Hepatocyte (in vitro differentiated cells): ENCODE data around the gene SMARCC2. TPM values are rescaled to one million over a fixed set of nuclear protein-coding genes. Genes with fewer than 3 reads are reported as not detected.

Experiments
- DNase-seq: peaks from one replicate; pipeline ENCODE4 v3.0.0-alpha.2; 2016; ENCODE audit warnings: low spot score
- H2AFZ ChIP-seq: fragments of 200-600 bp; sonication (generic); 2 replicates; pipeline ENCODE4 v1.6.0; 2016; ENCODE audit warnings: antibody characterized with exemption, mild to moderate bottlenecking
- H3K27ac ChIP-seq: fragments of 200-600 bp; sonication (generic); 2 replicates; pipeline ENCODE4 v1.5.1; 2016; ENCODE audit warnings: mild to moderate bottlenecking
- H3K27me3 ChIP-seq: fragments of 200-600 bp; sonication (generic); 2 replicates; pipeline ENCODE4 v1.6.1; 2016
- H3K36me3 ChIP-seq: fragments of 200-600 bp; sonication (generic); replicated peaks from 2 replicates; pipeline ENCODE4 v1.5.1; 2016; ENCODE audit warnings: low read depth; ENCODE audit not compliant: insufficient read depth
- H3K4me1 ChIP-seq: fragments of 200-600 bp; sonication (generic); 2 replicates; pipeline ENCODE4 v1.5.1; 2016; ENCODE audit warnings: mild to moderate bottlenecking, moderate library complexity; ENCODE audit not compliant: insufficient read depth
- H3K4me2 ChIP-seq: fragments of 200-600 bp; sonication (generic); 2 replicates; pipeline ENCODE4 v1.6.0; 2016
- H3K4me3 ChIP-seq: fragments of 200-600 bp; sonication (generic); 2 replicates; pipeline ENCODE4 v1.5.1; 2016; ENCODE audit warnings: mild to moderate bottlenecking
- H3K79me2 ChIP-seq: fragments of 200-600 bp; sonication (generic); 2 replicates; pipeline ENCODE4 v1.6.0; 2017; ENCODE audit warnings: mild to moderate bottlenecking
- H3K9me2 ChIP-seq: fragments of 200-600 bp; sonication (generic); replicated peaks from 2 replicates; pipeline ENCODE4 v1.6.0; 2017; ENCODE audit warnings: mild to moderate bottlenecking; ENCODE audit not compliant: insufficient read depth
- H3K9me3 ChIP-seq: fragments of 200-600 bp; sonication (generic); 2 replicates; pipeline ENCODE4 v1.5.1; 2016; ENCODE audit warnings: low read depth, mild to moderate bottlenecking
- H4K20me1 ChIP-seq: fragments of 200-600 bp; sonication (generic); 2 replicates; pipeline ENCODE4 v1.6.0; 2016; ENCODE audit warnings: mild to moderate bottlenecking; ENCODE audit not compliant: insufficient read depth, poor library complexity, severe bottlenecking
- EZH2 ChIP-seq: fragments of 200-600 bp; sonication (generic); IDR thresholded peaks from 2 replicates; pipeline ENCODE4 v1.6.1; 2016; ENCODE audit warnings: antibody characterized with exemption, mild to moderate bottlenecking, borderline replicate concordance
- EZH2phosphoT487 ChIP-seq: fragments of 200-600 bp; sonication (generic); IDR thresholded peaks from one replicate; pipeline ENCODE4 v1.6.1; 2018; ENCODE audit warnings: antibody characterized with exemption, mild to moderate bottlenecking, low read depth, moderate library complexity; ENCODE audit not compliant: unreplicated experiment, severe bottlenecking
- WGBS: methylation state at CpG from one replicate; pipeline ENCODE4 v1.1.6; 2016; ENCODE audit warnings: low lambda C conversion rate; ENCODE audit errors: missing lambda C conversion rate; 5-methylcytosine and 5-hydroxymethylcytosine counted together
- polyA plus RNA-seq: library from polyadenylated mRNA; unstranded; fragments of >200 nt; fragmentation: Nextera tagmentation; extraction: Ambion mirVana; gene quantifications from 2 replicates; pipeline ENCODE4 v1.2.1, GENCODE V29; 2016
- total RNA-seq: library from RNA; depleted of rRNA; stranded (reverse); fragments of >200 nt; gene quantifications from 2 replicates; pipeline ENCODE4 v1.2.3, GENCODE V29; 2014
- TF ChIP-seq, protein P1 (sequence below): fragments of 200-600 bp; sonication (generic); IDR thresholded peaks from 2 replicates; pipeline ENCODE4 v1.5.1; 2016; ENCODE audit warnings: antibody characterized with exemption, mild to moderate bottlenecking; ENCODE audit not compliant: poor library complexity

SMARCC2 gene
- total RNA-seq, result 34.8 and 37.4 TPM in 2 replicates
- polyA plus RNA-seq, result 68.6 and 72.4 TPM in 2 replicates

DNA sequence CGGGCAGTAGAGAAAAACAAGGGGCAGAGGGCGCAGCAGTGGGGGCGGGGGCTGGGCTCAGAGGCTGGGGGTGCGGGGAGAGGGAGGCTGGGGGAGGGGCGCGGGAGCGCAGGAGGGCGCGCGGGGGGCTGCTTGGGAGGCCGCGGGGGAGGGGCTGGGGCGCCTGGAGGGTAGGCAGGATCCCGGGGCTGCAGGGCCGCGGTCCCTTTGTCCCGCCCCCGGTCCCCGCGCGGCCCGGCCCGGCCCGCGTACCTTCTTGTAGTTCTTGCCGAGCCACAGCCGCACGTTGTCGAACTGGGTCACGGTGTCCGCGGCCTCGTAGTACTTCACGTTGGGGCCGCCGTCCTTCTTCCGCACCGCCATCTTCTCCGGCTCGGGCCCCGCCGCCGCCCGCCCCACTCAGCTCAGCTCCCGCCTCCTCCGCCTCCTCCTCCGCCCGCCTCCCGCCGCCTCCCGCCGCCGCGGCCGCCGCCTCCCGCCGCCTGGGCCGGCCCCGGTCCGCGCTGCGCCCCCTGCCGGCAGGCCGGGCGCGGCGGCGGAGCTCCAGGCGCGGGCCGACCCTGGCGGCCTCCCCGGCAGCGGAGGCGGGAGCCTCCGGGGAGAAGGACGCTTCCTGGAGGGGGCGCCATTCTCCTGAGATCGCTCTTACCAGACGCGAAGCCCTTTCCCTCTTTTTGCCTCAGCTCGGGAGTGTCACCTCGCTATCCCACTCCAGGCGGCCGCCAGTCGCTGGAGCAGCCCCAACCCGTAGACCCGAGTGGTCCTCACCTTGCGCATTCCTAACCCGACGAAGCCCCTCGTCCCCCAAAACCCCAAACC is at the start of gene SMARCC2:
SMARCC2 (minus strand) TSS at position 385 of the 819 bp plus-strand sequence; CDS start at position 363, 22 bp downstream.
- H3K79me2 ChIP-seq, result peaks cover 48% of the 10 kb centered on the region
- H3K4me2 ChIP-seq, result peak within 1 kb of the TSS; percentile 96
- no peak for TF ChIP-seq EZH2
- TF ChIP-seq, protein P1, sequence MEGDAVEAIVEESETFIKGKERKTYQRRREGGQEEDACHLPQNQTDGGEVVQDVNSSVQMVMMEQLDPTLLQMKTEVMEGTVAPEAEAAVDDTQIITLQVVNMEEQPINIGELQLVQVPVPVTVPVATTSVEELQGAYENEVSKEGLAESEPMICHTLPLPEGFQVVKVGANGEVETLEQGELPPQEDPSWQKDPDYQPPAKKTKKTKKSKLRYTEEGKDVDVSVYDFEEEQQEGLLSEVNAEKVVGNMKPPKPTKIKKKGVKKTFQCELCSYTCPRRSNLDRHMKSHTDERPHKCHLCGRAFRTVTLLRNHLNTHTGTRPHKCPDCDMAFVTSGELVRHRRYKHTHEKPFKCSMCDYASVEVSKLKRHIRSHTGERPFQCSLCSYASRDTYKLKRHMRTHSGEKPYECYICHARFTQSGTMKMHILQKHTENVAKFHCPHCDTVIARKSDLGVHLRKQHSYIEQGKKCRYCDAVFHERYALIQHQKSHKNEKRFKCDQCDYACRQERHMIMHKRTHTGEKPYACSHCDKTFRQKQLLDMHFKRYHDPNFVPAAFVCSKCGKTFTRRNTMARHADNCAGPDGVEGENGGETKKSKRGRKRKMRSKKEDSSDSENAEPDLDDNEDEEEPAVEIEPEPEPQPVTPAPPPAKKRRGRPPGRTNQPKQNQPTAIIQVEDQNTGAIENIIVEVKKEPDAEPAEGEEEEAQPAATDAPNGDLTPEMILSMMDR, result peak; percentile 72
- no peaks in the 10 kb centered on the region for H3K9me3 ChIP-seq
- no peaks in the 10 kb centered on the region for H3K9me2 ChIP-seq
- no peaks in the 10 kb centered on the region for H3K36me3 ChIP-seq
- WGBS, result 2% methylated on average over 28 of the region's 93 CpGs
- H3K27ac ChIP-seq, result peak within 1 kb of the TSS; percentile 99
- H4K20me1 ChIP-seq, result peaks cover 8% of the 10 kb centered on the region
- no peaks in the 10 kb centered on the region for H3K27me3 ChIP-seq
- peak; percentile 97 for DNase-seq
- peak within 1 kb of the TSS; percentile 99 for H3K4me3 ChIP-seq
- peak within 1 kb of the TSS; percentile 100 for H2AFZ ChIP-seq
- peaks cover 7% of the 10 kb centered on the region for H3K4me1 ChIP-seq

DNA sequence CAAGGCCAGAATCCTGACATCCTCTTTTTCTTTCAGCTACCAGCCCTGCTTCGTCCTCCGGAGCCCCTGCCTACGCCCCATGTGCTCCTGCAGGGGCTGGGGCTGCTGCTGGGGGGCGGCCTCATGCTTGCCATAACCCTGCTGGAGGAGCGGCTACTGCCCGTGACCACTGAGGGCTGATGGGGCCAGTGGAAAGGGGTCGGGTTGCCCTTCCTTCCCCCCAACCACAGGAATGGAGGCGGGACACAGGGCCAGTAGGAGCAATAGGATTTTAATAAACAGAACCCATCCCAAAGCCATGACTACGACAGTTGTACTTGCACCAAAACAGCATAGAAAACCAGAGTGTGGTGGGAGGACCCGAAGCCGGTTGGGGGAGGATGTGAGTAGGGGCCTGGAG is 48.3 kb upstream of the SMARCC2 start:
- Histone ChIP-seq H3K9me3 (no peaks in the 10 kb centered on the region), H2AFZ (no peak overlapping the region), H3K27ac (no peak overlapping the region), H3K4me3 (no peak overlapping the region), H3K4me2 (no peak overlapping the region), H3K36me3 (no peaks in the 10 kb centered on the region), H3K4me1 (no peaks in the 10 kb centered on the region), H3K9me2 (no peaks in the 10 kb centered on the region), H4K20me1 (no peaks in the 10 kb centered on the region), H3K79me2 (peaks cover 7% of the 10 kb centered on the region), H3K27me3 (no peaks in the 10 kb centered on the region)
- no peak for DNase-seq
- TF ChIP-seq EZH2phosphoT487, result no peak
- no peak for TF ChIP-seq EZH2
- WGBS, result 82% methylated on average over 11 of the region's 11 CpGs

DNA sequence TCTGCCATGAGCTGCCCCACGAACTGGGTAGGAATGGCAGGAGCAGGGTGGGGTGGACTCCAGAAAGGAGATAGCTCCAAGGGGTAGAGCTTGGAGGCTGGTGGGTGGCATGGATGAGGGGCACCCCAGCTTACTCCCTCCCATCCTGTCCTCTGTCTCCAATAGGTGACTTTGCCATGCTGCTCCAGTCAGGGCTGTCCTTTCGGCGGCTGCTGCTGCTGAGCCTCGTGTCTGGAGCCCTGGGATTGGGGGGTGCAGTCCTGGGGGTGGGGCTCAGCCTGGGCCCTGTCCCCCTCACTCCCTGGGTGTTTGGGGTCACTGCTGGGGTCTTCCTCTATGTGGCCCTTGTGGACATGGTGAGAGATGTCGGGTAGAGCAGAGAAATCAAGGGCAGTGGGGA is 47.7 kb upstream of the SMARCC2 start:
- H3K4me3 ChIP-seq, result no peak overlapping the region
- H3K79me2 ChIP-seq, result peaks cover 11% of the 10 kb centered on the region
- WGBS, result 96% methylated on average over 5 of the region's 5 CpGs
- peaks cover 3% of the 10 kb centered on the region for H3K4me1 ChIP-seq
- no peaks in the 10 kb centered on the region for H3K9me2 ChIP-seq
- H2AFZ ChIP-seq, result no peak overlapping the region
- H3K36me3 ChIP-seq, result no peaks in the 10 kb centered on the region
- H3K27me3 ChIP-seq, result no peaks in the 10 kb centered on the region
- H3K4me2 ChIP-seq, result no peak overlapping the region
- DNase-seq, result no peak
- no peaks in the 10 kb centered on the region for H4K20me1 ChIP-seq
- no peak overlapping the region for H3K27ac ChIP-seq
- H3K9me3 ChIP-seq, result no peaks in the 10 kb centered on the region
- TF ChIP-seq, protein P1, result no peak
- TF ChIP-seq EZH2phosphoT487 (no peak), EZH2 (no peak)

DNA sequence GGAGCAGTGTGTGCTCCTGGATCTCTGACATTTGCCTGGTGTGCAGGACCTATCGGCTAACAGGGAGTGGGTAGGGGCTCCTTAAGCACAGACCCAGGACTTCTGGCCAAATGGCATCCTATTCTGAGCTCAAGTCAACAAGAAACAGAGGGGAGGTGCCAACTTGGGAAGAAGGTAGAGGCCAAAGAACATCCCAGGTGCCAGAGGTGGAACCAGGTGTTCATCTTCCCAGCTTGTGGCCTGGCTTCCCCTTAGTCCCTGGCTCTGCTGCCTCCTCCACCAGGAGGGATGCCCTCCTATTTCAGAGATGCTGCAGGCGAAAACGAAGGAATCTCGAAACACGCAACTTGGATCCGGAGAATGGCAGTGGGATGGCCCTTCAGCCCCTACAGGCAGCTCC is 46.8 kb upstream of the SMARCC2 start:
- Histone ChIP-seq H3K4me1 (peaks cover 3% of the 10 kb centered on the region), H3K27me3 (no peaks in the 10 kb centered on the region), H3K4me2 (no peak overlapping the region), H3K9me3 (no peaks in the 10 kb centered on the region), H3K9me2 (no peaks in the 10 kb centered on the region), H3K27ac (no peak overlapping the region), H4K20me1 (no peaks in the 10 kb centered on the region), H2AFZ (no peak overlapping the region), H3K4me3 (no peak overlapping the region), H3K36me3 (no peaks in the 10 kb centered on the region), H3K79me2 (peaks cover 20% of the 10 kb centered on the region)
- WGBS, result over 99% methylated on average over 6 of the region's 6 CpGs
- DNase-seq, result no peak
- TF ChIP-seq EZH2 (no peak), EZH2phosphoT487 (no peak)
- TF ChIP-seq, protein P1, result no peak
